ENCODE results near the gene GRID2. TPM values are rescaled to one million over a fixed set of nuclear protein-coding genes. Genes with fewer than 3 reads are reported as not detected.
A peak's percentile ranks its signal among the peaks of the same experiment; 100 is the strongest.
"Not testable (repeated sequence)": the region's sequence is repeated elsewhere in the genome, so short reads cannot be mapped to it uniquely, and the experiment has no call there.

Gene GRID2
- polyA plus RNA-seq, 1 of the 3 experiments (the other 2 are of a cell fraction): not detected

GRCh38 chr4:92268642-92269041, 35.1 kb upstream of the GRID2 start (continued):
- no peak for TF ChIP-seq USF2 (IDR thresholded peaks at IDR 0.05; ENCODE audit: borderline replicate concordance, low read depth, low read length)

GRCh38 chr4:92270908-92271307, 32.9 kb upstream of the GRID2 start:
- Histone ChIP-seq H3K79me2 (ENCODE audit: insufficient read depth) (no peaks in the 10 kb centered on the region), H3K4me3 (ENCODE audit: low read depth in 2 of 2, low read length in 1 of 2) (no peak overlapping the region), H3K9me2 (no peaks in the 10 kb centered on the region), H3K27ac (ENCODE audit: low read depth in 2 of 2, low read length in 1 of 2) (no peak overlapping the region), H2AFZ (ENCODE audit: low read depth) (no peak overlapping the region), H3F3A (replicated peaks; ENCODE audit: insufficient read depth) (no peaks in the 10 kb centered on the region), H3K4me1 (ENCODE audit: control insufficient read depth in 1 of 2, insufficient read depth in 2 of 2, low read depth in 1 of 2, low read length in 1 of 2) (no peaks in the 10 kb centered on the region), H3K4me2 (no peak overlapping the region), H3K36me3 (replicated peaks in 1 of 2; ENCODE audit: control insufficient read depth in 1 of 2, insufficient read depth in 2 of 2, low read length in 1 of 2) (no peaks in the 10 kb centered on the region), H4K20me1 (ENCODE audit: insufficient read depth) (no peaks in the 10 kb centered on the region), H3K27me3 (ENCODE audit: insufficient read depth) (no peaks in the 10 kb centered on the region), H3K9ac (no peak overlapping the region), H3K9me3 (no peaks in the 10 kb centered on the region)
- ChIA-PET CTCF (no interaction called here), POLR2A (no interaction called here)
- WGBS (ENCODE audit: low lambda C conversion rate): 75% methylated on average over 2 of the region's 2 CpGs
- TF ChIP-seq CTCF (IDR thresholded peaks at IDR 0.05) (peak; percentile 34; the same call in 1 of the 2 replicates), MEF2A (IDR thresholded peaks at IDR 0.05; ENCODE audit: borderline replicate concordance, low read depth) (no peak), RFX5 (IDR thresholded peaks at IDR 0.05; ENCODE audit: low read length) (no peak), RAD21 (IDR thresholded peaks at IDR 0.05; ENCODE audit: low read length) (peak; percentile 50)
- peak; percentile 2 for DNase-seq

GRCh38 chr4:92271551-92271950, 32.2 kb upstream of the GRID2 start:
- H3K27me3 ChIP-seq (ENCODE audit: insufficient read depth); CTCF ChIA-PET; H3K4me1 ChIP-seq (ENCODE audit: control insufficient read depth in 1 of 2, insufficient read depth in 2 of 2, low read depth in 1 of 2, low read length in 1 of 2); H3K9me3 ChIP-seq; H3K79me2 ChIP-seq (ENCODE audit: insufficient read depth); H3K36me3 ChIP-seq (replicated peaks in 1 of 2; ENCODE audit: control insufficient read depth in 1 of 2, insufficient read depth in 2 of 2, low read length in 1 of 2); H3K4me2 ChIP-seq; POLR2A ChIA-PET; H3F3A ChIP-seq (replicated peaks; ENCODE audit: insufficient read depth); H3K9me2 ChIP-seq; H4K20me1 ChIP-seq (ENCODE audit: insufficient read depth); H3K27ac ChIP-seq (ENCODE audit: low read depth in 2 of 2, low read length in 1 of 2); H2AFZ ChIP-seq (ENCODE audit: low read depth); H3K4me3 ChIP-seq (ENCODE audit: low read depth in 2 of 2, low read length in 1 of 2); H3K9ac ChIP-seq; DNase-seq: not testable (repeated sequence)
- whole genome bisulfite sequencing (ENCODE audit: low lambda C conversion rate): 76% methylated on average over 4 of the region's 4 CpGs

GRCh38 chr4:92277057-92277881, 26.5 kb upstream of the GRID2 start:
- 81% methylated on average over 8 of the region's 8 CpGs for WGBS (ENCODE audit: low lambda C conversion rate)
- H3K9ac ChIP-seq; POLR2A ChIA-PET; H3K36me3 ChIP-seq (replicated peaks in 1 of 2; ENCODE audit: control insufficient read depth in 1 of 2, insufficient read depth in 2 of 2, low read length in 1 of 2); H4K20me1 ChIP-seq (ENCODE audit: insufficient read depth); H3K9me2 ChIP-seq; H3K9me3 ChIP-seq; H2AFZ ChIP-seq (ENCODE audit: low read depth); DNase-seq; H3K4me2 ChIP-seq; H3K4me1 ChIP-seq (ENCODE audit: control insufficient read depth in 1 of 2, insufficient read depth in 2 of 2, low read depth in 1 of 2, low read length in 1 of 2); CTCF ChIA-PET; H3K4me3 ChIP-seq (ENCODE audit: low read depth in 2 of 2, low read length in 1 of 2); H3F3A ChIP-seq (replicated peaks; ENCODE audit: insufficient read depth); H3K27ac ChIP-seq (ENCODE audit: low read depth in 2 of 2, low read length in 1 of 2); H3K27me3 ChIP-seq (ENCODE audit: insufficient read depth); H3K79me2 ChIP-seq (ENCODE audit: insufficient read depth): not testable (repeated sequence)

Measured in SK-N-SH (cell line).